NCI-H69 (cell line): ENCODE data around the gene TRDN.
"Not testable (repeated sequence)": the region's sequence is repeated elsewhere in the genome, so short reads cannot be mapped to it uniquely, and the experiment has no call there.

Experiments
- DNase-seq: peaks from one replicate; lab custom pipeline; 2025; lab: John Stamatoyannopoulos, UW

The TRDN gene

GRCh38 chr6:123288649-123289048, 348.1 kb downstream of the TRDN start:
- DNase-seq, result no peak

GRCh38 chr6:123276546-123276980, 360.2 kb downstream of the TRDN start:
- DNase-seq, result peak; percentile 55

GRCh38 chr6:123263981-123264380, 372.8 kb downstream of the TRDN start:
- no peak for DNase-seq

- DNase-seq, result no peak
Observed at GRCh38 chr6:123240626-123241025, 396.1 kb downstream of the TRDN start.

GRCh38 chr6:123233336-123233735, 403.4 kb downstream of the TRDN start:
- DNase-seq, result no peak

- not testable (repeated sequence) for DNase-seq
Observed at GRCh38 chr6:123227789-123228188, 409.0 kb downstream of the TRDN start.

GRCh38 chr6:123226398-123226797, 410.4 kb downstream of the TRDN start:
- DNase-seq, result no peak

GRCh38 chr6:123224077-123224476, 412.7 kb downstream of the TRDN start:
- no peak for DNase-seq

GRCh38 chr6:123223461-123223860, 413.3 kb downstream of the TRDN start:
- DNase-seq, result no peak

GRCh38 chr6:123215211-123215610, 421.5 kb downstream of the TRDN start:
- DNase-seq, result no peak

- no peak for DNase-seq
Observed at GRCh38 chr6:123214433-123214832, 422.3 kb downstream of the TRDN start.

GRCh38 chr6:123213921-123214320, 422.8 kb downstream of the TRDN start:
- DNase-seq, result no peak

- no peak for DNase-seq
Observed at GRCh38 chr6:123211777-123212545, 424.8 kb downstream of the TRDN start.

- DNase-seq, result no peak
Observed at GRCh38 chr6:123210645-123211044, 426.1 kb downstream of the TRDN start.

- DNase-seq, result no peak
Observed at GRCh38 chr6:123207967-123208510, 428.7 kb downstream of the TRDN start.

- DNase-seq, result no peak
Observed at GRCh38 chr6:123203928-123204327, 432.8 kb downstream of the TRDN start.

- no peak for DNase-seq
Observed at GRCh38 chr6:123201869-123202372, 434.8 kb downstream of the TRDN start.

- DNase-seq, result no peak
Observed at GRCh38 chr6:123193298-123193697, 443.5 kb downstream of the TRDN start.

GRCh38 chr6:123189816-123190215, 446.9 kb downstream of the TRDN start:
- DNase-seq, result no peak

- DNase-seq, result no peak
Observed at GRCh38 chr6:123182998-123183397, 453.8 kb downstream of the TRDN start.

- no peak for DNase-seq
Observed at GRCh38 chr6:123176706-123177105, 460.0 kb downstream of the TRDN start.

GRCh38 chr6:123171341-123172115, 465.2 kb downstream of the TRDN start:
- DNase-seq, result no peak

GRCh38 chr6:123169774-123170095, 467.0 kb downstream of the TRDN start:
- no peak for DNase-seq
